ENCODE measurements around the gene FBN1. TPM values are rescaled to one million over a fixed set of nuclear protein-coding genes. Genes with fewer than 3 reads are reported as not detected.

FBN1 gene
- total RNA-seq, 4 donors from 2014 or later = 17.6 to 106 (median 31.2) TPM

GRCh38 chr15:48393645-48394506 lies 251.6 kb downstream of the FBN1 start:
- Histone ChIP-seq H3K27ac (peak overlapping the region in 2 of 4 donors; percentile 8), H3K9me3 (no peaks in the 10 kb centered on the region), H3K4me3 (no peak overlapping the region), H3K27me3 (no peaks in the 10 kb centered on the region), H3K36me3 (no peaks in the 10 kb centered on the region), H3K4me1 (peaks cover 0 to 8% (median 3%) of the 10 kb centered on the region in 4 donors)
- WGBS, 2 donors (ENCODE audit: low coverage in 1 of 2) = 58 to 68% methylated on average over 7 to 15 of the region's 15 CpGs
- intact Hi-C loops (cut with DNase I; ENCODE audit: low total_unique reads) = no loop called here
- peak; percentile 19 for DNase-seq
- TF ChIP-seq POLR2A (IDR thresholded peaks at IDR 0.05) (no peak), EP300 (IDR thresholded peaks at IDR 0.05; ENCODE audit: low read depth) (no peak), POLR2AphosphoS5 (IDR thresholded peaks at IDR 0.05) (no peak), CTCF (IDR thresholded peaks at IDR 0.05) (no peak)
- in situ Hi-C loops (cut with MboI; ENCODE audit: low pct_ligation_motif_present in 1 of 4, low pct_unique_long_range_greater_than_20kb in 1 of 4, low sequenced_read_pairs in 3 of 4) = no loop called here

- TF ChIP-seq EP300 (IDR thresholded peaks at IDR 0.05; ENCODE audit: low read depth) = no peak
- TF ChIP-seq POLR2AphosphoS5 (IDR thresholded peaks at IDR 0.05) = no peak
- no peak for TF ChIP-seq POLR2A (IDR thresholded peaks at IDR 0.05)
- TF ChIP-seq CTCF (IDR thresholded peaks at IDR 0.05) = no peak
- Histone ChIP-seq H3K4me3 (no peak overlapping the region), H3K4me1 (peaks cover 0 to 16% (median 8%) of the 10 kb centered on the region in 4 donors), H3K9me3 (no peaks in the 10 kb centered on the region), H3K36me3 (no peaks in the 10 kb centered on the region), H3K27ac (peak overlapping the region in 3 of 4 donors; percentile 17 to 39 (median 21)), H3K27me3 (no peaks in the 10 kb centered on the region)
- in situ Hi-C loops (cut with MboI; ENCODE audit: low pct_ligation_motif_present in 1 of 4, low pct_unique_long_range_greater_than_20kb in 1 of 4, low sequenced_read_pairs in 3 of 4) = no loop called here
- DNase-seq = no peak
- 47 to 64% methylated on average over 4 of the region's 4 CpGs for WGBS, 2 donors (ENCODE audit: low coverage in 1 of 2)
- intact Hi-C loops (cut with DNase I; ENCODE audit: low total_unique reads) = no loop called here
These were observed 253.2 kb downstream of the FBN1 start for GRCh38 chr15:48392356-48392755.

GRCh38 chr15:48391950-48392349 lies 253.6 kb downstream of the FBN1 start:
- Histone ChIP-seq H3K27ac (peak overlapping the region in 3 of 4 donors; percentile 17 to 39 (median 21)), H3K4me3 (no peak overlapping the region), H3K4me1 (peaks cover 0 to 16% (median 8%) of the 10 kb centered on the region in 4 donors), H3K27me3 (no peaks in the 10 kb centered on the region), H3K36me3 (no peaks in the 10 kb centered on the region), H3K9me3 (no peaks in the 10 kb centered on the region)
- in situ Hi-C loops (cut with MboI; ENCODE audit: low pct_ligation_motif_present in 1 of 4, low pct_unique_long_range_greater_than_20kb in 1 of 4, low sequenced_read_pairs in 3 of 4) = no loop called here
- no peak for DNase-seq
- no peak for TF ChIP-seq EP300 (IDR thresholded peaks at IDR 0.05; ENCODE audit: low read depth)
- no peak for TF ChIP-seq POLR2AphosphoS5 (IDR thresholded peaks at IDR 0.05)
- TF ChIP-seq CTCF (IDR thresholded peaks at IDR 0.05) = no peak
- no peak for TF ChIP-seq POLR2A (IDR thresholded peaks at IDR 0.05)
- 91 to 100% methylated on average over 2 of the region's 2 CpGs for WGBS, 2 donors (ENCODE audit: low coverage in 1 of 2)
- intact Hi-C loops (cut with DNase I; ENCODE audit: low total_unique reads) = no loop called here

- WGBS, 2 donors (ENCODE audit: low coverage in 1 of 2) = 49 to 73% methylated on average over 2 to 3 of the region's 3 CpGs
- Histone ChIP-seq H3K4me1 (peaks cover 0 to 12% (median 8%) of the 10 kb centered on the region in 4 donors), H3K9me3 (no peaks in the 10 kb centered on the region), H3K27me3 (no peaks in the 10 kb centered on the region), H3K27ac (no peak overlapping the region), H3K36me3 (no peaks in the 10 kb centered on the region), H3K4me3 (no peak overlapping the region)
- no peak for DNase-seq
- in situ Hi-C loops (cut with MboI; ENCODE audit: low pct_ligation_motif_present in 1 of 4, low pct_unique_long_range_greater_than_20kb in 1 of 4, low sequenced_read_pairs in 3 of 4) (no loop called here), intact Hi-C loops (cut with DNase I; ENCODE audit: low total_unique reads) (no loop called here)
- TF ChIP-seq EP300 (IDR thresholded peaks at IDR 0.05; ENCODE audit: low read depth) (no peak), POLR2A (IDR thresholded peaks at IDR 0.05) (no peak), POLR2AphosphoS5 (IDR thresholded peaks at IDR 0.05) (no peak), CTCF (IDR thresholded peaks at IDR 0.05) (no peak)
These were observed 255.8 kb downstream of the FBN1 start for GRCh38 chr15:48389691-48390143.
